Endodermal cell (in vitro differentiated cells): ENCODE data around the gene MAP2K7. TPM values are rescaled to one million over a fixed set of nuclear protein-coding genes. Genes with fewer than 3 reads are reported as not detected.

Source experiments
- DNase-seq: peaks from one replicate; pipeline ENCODE4 v3.0.0-alpha.2; 2017
- H3K27ac ChIP-seq: 2 replicates; pipeline ENCODE4 v1.5.1; 2013; ENCODE audit warnings: mild to moderate bottlenecking, low read depth, low read length, moderate library complexity
- H3K27me3 ChIP-seq: 2 replicates; pipeline ENCODE4 v1.6.1; 2013; ENCODE audit warnings: mild to moderate bottlenecking, low read length, moderate library complexity; ENCODE audit not compliant: insufficient read depth, control insufficient read depth, poor library complexity, severe bottlenecking
- H3K36me3 ChIP-seq: 2 replicates; pipeline ENCODE4 v1.7.0; 2013; ENCODE audit warnings: mild to moderate bottlenecking, low read length, moderate library complexity; ENCODE audit not compliant: control insufficient read depth, insufficient read depth
- H3K4me1 ChIP-seq: one replicate; pipeline ENCODE4 v1.7.0; 2013; ENCODE audit warnings: low read length; ENCODE audit not compliant: control insufficient read depth, insufficient read depth
- H3K4me3 ChIP-seq: 2 replicates; pipeline ENCODE4 v1.5.1; 2013; ENCODE audit warnings: mild to moderate bottlenecking, low read length, moderate library complexity
- H3K9ac ChIP-seq: 2 replicates; pipeline ENCODE4 v1.6.1; 2013; ENCODE audit warnings: mild to moderate bottlenecking, low read length, moderate library complexity; ENCODE audit not compliant: poor library complexity, severe bottlenecking; ENCODE audit errors: extremely low read depth
- H3K9me3 ChIP-seq: 2 replicates; pipeline ENCODE4 v1.6.1; 2013; ENCODE audit warnings: mild to moderate bottlenecking, low read length, moderate library complexity; ENCODE audit not compliant: control insufficient read depth
- H3K27ac Mint-ChIP-seq: 2 replicates; pipeline ENCODE4 v1.8.0; 2020; ENCODE audit warnings: mixed read lengths
- H3K27me3 Mint-ChIP-seq: 2 replicates; pipeline ENCODE4 v1.8.0; 2021; ENCODE audit warnings: mild to moderate bottlenecking, mixed read lengths; ENCODE audit not compliant: insufficient read depth
- H3K36me3 Mint-ChIP-seq: 2 replicates; pipeline ENCODE4 v1.8.0; 2020; ENCODE audit warnings: low read depth, mixed read lengths
- H3K4me1 Mint-ChIP-seq: 2 replicates; pipeline ENCODE4 v1.8.0; 2020; ENCODE audit warnings: mixed read lengths
- H3K4me3 Mint-ChIP-seq: 2 replicates; pipeline ENCODE4 v1.8.0; 2020; ENCODE audit warnings: mild to moderate bottlenecking, moderate library complexity, mixed read lengths
- H3K9me3 Mint-ChIP-seq: 2 replicates; pipeline ENCODE4 v1.8.0; 2020; ENCODE audit warnings: mild to moderate bottlenecking, mixed read lengths
- WGBS, 2 experiments: methylation state at CpG; one replicate each; pipeline versions ENCODE4 v1.1.5 to v1.1.7; 2013; ENCODE audit warnings: missing lambda C conversion rate in 2 of 2, mixed read lengths in 1 of 2; ENCODE audit not compliant: insufficient coverage in 1 of 2, insufficient read length in 1 of 2; 5-methylcytosine and 5-hydroxymethylcytosine counted together
- total RNA-seq, 2 donors: library from RNA; stranded (reverse); fragmentation: NEBNext Ultra II Directional in 1 of 2; extraction: Animal tissue kit (Norgen Biotek cat#: 25700) in 1 of 2; gene quantifications; 2 replicates in 1 of 2; 3 replicates in 1 of 2; pipeline ENCODE4 v1.2.1, GENCODE V29; 2021
- TF ChIP-seq, protein P1 (sequence below): fragments of 200-600 bp; sonication (generic); conservative IDR thresholded peaks from 2 replicates; pipeline ENCODE4 v1.5.0; 2021; ENCODE audit warnings: antibody characterized with exemption, mild to moderate bottlenecking

MAP2K7 gene
- total RNA-seq, 2 donors from 2014 or later, result 33.4 to 40.0 TPM

DNA sequence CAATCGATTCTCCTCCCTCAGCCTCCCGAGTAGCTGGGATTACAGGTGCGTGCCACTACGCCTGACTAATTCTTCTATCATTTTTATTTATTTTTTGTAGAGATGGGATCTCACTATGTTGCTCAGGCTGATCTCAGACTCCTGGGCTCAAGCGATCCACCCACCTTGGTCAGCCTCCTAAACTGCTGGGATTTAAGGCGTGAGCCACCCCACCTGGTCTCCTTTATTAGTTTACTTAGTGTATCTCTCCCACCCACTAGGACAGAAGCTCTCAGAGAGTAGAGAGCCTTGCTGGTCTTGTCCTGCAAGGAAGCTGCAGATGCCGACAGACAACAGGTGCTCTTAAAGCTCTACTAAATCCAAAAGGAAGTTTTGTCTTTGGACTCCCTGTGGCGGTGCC lies 17.9 kb upstream of the MAP2K7 start:
- WGBS, 2 experiments, result 91 to 100% methylated on average over 4 to 6 of the region's 8 CpGs
- no peaks in the 10 kb centered on the region for H3K9me3 Mint-ChIP-seq
- H3K4me3 Mint-ChIP-seq, result no peak overlapping the region
- no peaks in the 10 kb centered on the region for H3K36me3 Mint-ChIP-seq
- H3K4me1 ChIP-seq, result no peaks in the 10 kb centered on the region
- no peak overlapping the region for H3K27ac ChIP-seq
- H3K9me3 ChIP-seq, result no peaks in the 10 kb centered on the region
- no peaks in the 10 kb centered on the region for H3K36me3 ChIP-seq
- no peak overlapping the region for H3K4me3 ChIP-seq
- H3K9ac ChIP-seq, result no peak overlapping the region
- H3K27me3 Mint-ChIP-seq, result peaks cover 41% of the 10 kb centered on the region
- TF ChIP-seq, protein P1, sequence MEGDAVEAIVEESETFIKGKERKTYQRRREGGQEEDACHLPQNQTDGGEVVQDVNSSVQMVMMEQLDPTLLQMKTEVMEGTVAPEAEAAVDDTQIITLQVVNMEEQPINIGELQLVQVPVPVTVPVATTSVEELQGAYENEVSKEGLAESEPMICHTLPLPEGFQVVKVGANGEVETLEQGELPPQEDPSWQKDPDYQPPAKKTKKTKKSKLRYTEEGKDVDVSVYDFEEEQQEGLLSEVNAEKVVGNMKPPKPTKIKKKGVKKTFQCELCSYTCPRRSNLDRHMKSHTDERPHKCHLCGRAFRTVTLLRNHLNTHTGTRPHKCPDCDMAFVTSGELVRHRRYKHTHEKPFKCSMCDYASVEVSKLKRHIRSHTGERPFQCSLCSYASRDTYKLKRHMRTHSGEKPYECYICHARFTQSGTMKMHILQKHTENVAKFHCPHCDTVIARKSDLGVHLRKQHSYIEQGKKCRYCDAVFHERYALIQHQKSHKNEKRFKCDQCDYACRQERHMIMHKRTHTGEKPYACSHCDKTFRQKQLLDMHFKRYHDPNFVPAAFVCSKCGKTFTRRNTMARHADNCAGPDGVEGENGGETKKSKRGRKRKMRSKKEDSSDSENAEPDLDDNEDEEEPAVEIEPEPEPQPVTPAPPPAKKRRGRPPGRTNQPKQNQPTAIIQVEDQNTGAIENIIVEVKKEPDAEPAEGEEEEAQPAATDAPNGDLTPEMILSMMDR, result no peak
- H3K4me1 Mint-ChIP-seq, result no peaks in the 10 kb centered on the region
- DNase-seq, result no peak
- no peak overlapping the region for H3K27ac Mint-ChIP-seq
- no peaks in the 10 kb centered on the region for H3K27me3 ChIP-seq

DNA sequence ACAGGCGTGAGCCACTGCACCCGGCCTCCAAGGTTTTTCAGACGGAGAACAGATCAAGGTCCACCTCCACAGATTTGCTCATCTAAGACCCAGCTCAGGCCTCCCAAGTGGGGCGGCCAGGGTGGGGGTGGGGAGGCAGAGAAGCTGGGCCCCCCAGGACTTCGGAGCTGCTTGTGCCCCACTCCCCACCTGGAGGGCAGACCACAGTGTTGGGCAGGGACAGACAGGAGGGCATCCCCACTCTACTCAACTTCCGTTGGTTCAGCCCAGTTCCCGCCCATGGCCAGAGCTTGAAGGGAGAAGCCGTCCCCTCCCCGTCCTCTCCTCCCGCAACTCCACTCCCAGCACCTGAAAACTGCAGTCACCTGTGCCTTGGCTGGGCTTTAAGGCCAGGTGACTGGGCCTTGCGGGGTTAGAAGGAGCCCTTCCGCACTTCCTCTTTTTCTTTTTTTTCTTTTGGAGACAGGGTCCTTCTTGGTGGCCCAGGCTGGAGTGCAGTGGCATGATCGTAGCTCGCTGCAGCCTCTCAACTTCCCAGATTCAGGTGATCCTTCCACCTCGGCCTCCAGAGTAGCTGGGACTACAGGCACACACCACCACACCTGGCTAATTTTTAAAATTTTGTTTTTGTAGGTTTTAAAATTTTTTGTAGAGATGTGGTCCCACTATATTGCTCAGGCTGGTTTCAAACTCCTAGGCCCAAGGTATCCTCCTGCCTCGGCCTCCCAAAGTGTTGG lies 16.1 kb upstream of the MAP2K7 start:
- no peak for DNase-seq
- Mint-ChIP-seq H3K36me3 (no peaks in the 10 kb centered on the region), H3K27me3 (peaks cover 39% of the 10 kb centered on the region), H3K4me3 (peak overlapping the region; percentile 53), H3K27ac (no peak overlapping the region), H3K4me1 (no peaks in the 10 kb centered on the region), H3K9me3 (no peaks in the 10 kb centered on the region)
- Histone ChIP-seq H3K36me3 (no peaks in the 10 kb centered on the region), H3K9me3 (no peaks in the 10 kb centered on the region), H3K27me3 (no peaks in the 10 kb centered on the region), H3K4me1 (no peaks in the 10 kb centered on the region), H3K27ac (no peak overlapping the region), H3K9ac (no peak overlapping the region), H3K4me3 (no peak overlapping the region)
- TF ChIP-seq, protein P1, result no peak
- WGBS, 2 experiments, result 86 to 89% methylated on average over 12 to 16 of the region's 16 CpGs

DNA sequence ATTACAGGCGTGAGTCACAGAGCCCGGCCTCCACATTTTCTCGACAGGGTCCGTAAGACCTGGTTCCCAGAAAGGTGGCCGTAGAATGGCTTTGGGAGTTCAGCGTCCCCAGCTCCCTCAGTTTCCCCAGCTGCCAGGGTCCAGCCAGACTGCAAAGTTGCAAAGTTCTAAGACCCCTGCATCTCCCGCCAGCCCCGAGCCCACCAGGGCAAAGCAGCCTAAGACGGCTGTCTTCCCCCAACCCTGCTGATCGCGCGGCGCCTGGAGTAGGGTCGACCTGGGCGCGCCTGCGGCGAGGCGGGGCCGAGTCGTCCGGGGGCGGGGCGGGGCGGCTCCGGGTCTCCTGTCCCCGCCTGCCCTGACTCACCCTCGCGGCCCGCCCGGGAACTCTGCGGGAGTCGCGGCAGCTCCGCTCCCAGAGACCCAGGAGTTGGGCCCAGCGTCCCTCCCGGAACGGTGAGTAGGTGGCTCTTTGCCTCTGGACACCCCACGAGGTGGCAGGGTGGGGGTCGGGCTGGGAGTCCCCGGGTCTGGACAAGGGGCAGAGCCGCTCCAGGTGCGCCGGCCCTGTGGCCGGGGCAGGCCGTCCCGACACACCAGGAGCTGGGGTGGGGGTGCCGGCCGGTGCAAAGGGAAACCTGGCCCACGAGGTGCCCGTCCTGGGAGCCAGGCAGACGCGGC lies 15.4 kb upstream of the MAP2K7 start, which contains the start of gene LRRC8E:
LRRC8E (plus strand) TSS at position 366 of the 681 bp plus-strand sequence. CDS start 7,094 bp downstream, outside the sequence.
- H3K27me3 ChIP-seq, result no peaks in the 10 kb centered on the region
- H3K36me3 ChIP-seq, result no peaks in the 10 kb centered on the region
- TF ChIP-seq, protein P1, result no peak
- DNase-seq, result peak; percentile 94
- peaks cover 39% of the 10 kb centered on the region for H3K27me3 Mint-ChIP-seq
- peak within 1 kb of the TSS; percentile 53 for H3K4me3 Mint-ChIP-seq
- no peaks in the 10 kb centered on the region for H3K36me3 Mint-ChIP-seq
- no peaks in the 10 kb centered on the region for H3K4me1 Mint-ChIP-seq
- no peak within 1 kb of the TSS for H3K27ac ChIP-seq
- no peaks in the 10 kb centered on the region for H3K4me1 ChIP-seq
- peak within 1 kb of the TSS; percentile 76 for H3K4me3 ChIP-seq
- no peaks in the 10 kb centered on the region for H3K9me3 ChIP-seq
- peak within 1 kb of the TSS; percentile 55 for H3K27ac Mint-ChIP-seq
- no peak within 1 kb of the TSS for H3K9ac ChIP-seq
- no peaks in the 10 kb centered on the region for H3K9me3 Mint-ChIP-seq
- 14 to 15% methylated on average over 28 to 53 of the region's 53 CpGs for WGBS, 2 experiments
